Activated T-cell treated with anti-CD3 and anti-CD28 coated beads, Interleukin-2, amount 50 U/mL, for 48 hours (primary cell): ENCODE measurements around the gene MRPL55.

Experiments used
- DNase-seq, 2 experiments: peaks; one replicate each; pipeline ENCODE4 v3.0.0-alpha.2; 2020

Gene MRPL55

DNA sequence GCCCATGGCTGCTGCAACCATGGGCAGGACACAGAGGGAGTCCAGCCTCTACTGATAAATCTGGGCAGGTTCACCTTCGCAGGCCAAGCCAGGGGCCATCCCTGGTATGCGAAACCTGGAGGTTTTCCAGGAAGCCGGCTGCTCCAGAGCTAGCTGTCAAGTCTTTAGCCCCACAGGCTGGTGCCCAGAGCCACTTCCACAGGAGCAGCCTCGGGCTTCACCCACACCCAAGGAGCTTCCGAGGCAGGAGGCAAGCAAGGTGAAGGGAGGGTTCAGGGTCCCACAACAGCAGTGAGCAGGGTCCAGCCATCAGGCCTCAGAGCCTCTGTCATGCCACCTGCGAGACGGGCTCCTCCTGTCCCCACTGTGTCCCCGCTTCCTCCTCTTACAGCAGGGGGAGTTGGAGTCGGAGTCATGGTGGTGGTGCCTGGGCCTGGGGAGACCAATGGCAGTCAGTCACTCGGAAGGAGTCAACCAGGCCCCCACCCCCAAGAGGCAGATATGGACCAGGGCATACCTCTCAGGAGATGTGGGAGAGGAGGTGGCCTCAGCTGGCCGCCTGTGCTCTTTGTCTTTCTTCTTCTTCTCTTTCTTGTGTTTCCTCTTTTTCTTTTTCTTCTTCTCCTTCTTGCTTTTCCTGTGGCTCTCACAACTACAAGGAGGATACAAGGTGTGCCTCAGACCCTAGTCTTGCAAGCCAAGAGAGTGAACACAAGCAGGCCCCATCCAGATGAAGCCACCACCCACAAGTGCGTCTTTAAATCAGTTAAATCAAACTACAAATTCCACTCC is 8.1 kb downstream of the MRPL55 start:
- peak; percentile 32 to 40 for DNase-seq

DNA sequence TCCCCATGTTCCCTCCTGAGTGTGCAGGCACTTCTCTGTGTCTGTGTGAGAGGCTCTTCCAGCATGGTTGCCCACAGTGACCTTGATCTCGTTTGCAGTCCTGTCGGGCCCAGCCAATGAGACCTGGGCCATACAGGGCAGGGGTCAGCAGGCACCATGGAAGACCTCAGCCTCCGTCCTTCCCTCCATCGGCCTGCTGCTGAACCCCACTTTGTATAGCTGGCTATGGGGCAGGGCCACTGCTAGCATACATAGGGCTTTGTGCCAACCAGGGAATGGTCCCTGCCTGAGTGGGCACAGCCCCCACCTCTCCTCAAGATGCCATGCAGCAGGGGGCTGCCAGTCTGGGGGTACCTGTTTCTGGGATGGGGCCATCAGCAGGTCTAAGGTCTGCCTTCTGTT is 9.8 kb downstream of the MRPL55 start:
- DNase-seq, result peak; percentile 19

DNA sequence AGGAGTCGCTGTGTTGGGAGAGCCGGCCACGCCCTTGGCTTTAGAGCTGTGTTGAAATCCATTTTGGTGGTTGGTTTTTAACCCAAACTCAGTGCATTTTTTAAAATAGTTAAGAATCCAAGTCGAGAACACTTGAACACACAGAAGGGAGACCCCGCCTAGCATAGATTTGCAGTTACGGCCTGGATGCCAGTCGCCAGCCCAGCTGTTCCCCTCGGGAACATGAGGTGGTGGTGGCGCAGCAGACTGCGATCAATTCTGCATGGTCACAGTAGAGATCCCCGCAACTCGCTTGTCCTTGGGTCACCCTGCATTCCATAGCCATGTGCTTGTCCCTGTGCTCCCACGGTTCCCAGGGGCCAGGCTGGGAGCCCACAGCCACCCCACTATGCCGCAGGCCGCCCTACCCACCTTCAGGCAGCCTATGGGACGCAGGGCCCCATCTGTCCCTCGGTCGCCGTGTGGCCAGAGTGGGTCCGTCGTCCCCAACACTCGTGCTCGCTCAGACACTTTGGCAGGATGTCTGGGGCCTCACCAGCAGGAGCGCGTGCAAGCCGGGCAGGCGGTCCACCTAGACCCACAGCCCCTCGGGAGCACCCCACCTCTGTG is 10.7 kb downstream of the MRPL55 start:
- peak in 1 of 2 experiments; percentile 17 for DNase-seq

DNA sequence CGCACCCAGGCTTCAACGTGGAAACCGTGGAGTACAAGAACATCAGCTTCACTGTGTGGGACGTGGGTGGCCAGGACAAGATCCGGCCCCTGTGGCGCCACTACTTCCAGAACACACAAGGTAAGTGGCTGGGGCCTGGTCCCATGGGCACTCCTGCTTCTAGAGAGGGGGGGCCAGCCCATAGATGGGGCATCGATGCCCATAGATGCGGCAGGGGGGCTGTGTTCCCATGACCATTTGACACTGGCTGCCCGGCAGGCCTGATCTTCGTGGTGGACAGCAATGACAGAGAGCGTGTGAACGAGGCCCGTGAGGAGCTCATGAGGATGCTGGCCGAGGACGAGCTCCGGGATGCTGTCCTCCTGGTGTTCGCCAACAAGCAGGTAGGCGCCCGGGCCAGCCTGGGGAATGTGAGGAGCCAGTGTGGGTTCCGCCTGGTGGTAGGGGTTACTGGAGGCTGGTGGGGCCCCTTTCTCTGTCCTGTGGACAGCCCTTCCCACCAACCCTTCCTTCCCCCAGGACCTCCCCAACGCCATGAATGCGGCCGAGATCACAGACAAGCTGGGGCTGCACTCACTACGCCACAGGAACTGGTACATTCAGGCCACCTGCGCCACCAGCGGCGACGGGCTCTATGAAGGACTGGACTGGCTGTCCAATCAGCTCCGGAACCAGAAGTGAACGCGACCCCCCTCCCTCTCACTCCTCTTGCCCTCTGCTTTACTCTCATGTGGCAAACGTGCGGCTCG is 11.6 kb downstream of the MRPL55 start:
- peak; percentile 16 to 17 for DNase-seq

DNA sequence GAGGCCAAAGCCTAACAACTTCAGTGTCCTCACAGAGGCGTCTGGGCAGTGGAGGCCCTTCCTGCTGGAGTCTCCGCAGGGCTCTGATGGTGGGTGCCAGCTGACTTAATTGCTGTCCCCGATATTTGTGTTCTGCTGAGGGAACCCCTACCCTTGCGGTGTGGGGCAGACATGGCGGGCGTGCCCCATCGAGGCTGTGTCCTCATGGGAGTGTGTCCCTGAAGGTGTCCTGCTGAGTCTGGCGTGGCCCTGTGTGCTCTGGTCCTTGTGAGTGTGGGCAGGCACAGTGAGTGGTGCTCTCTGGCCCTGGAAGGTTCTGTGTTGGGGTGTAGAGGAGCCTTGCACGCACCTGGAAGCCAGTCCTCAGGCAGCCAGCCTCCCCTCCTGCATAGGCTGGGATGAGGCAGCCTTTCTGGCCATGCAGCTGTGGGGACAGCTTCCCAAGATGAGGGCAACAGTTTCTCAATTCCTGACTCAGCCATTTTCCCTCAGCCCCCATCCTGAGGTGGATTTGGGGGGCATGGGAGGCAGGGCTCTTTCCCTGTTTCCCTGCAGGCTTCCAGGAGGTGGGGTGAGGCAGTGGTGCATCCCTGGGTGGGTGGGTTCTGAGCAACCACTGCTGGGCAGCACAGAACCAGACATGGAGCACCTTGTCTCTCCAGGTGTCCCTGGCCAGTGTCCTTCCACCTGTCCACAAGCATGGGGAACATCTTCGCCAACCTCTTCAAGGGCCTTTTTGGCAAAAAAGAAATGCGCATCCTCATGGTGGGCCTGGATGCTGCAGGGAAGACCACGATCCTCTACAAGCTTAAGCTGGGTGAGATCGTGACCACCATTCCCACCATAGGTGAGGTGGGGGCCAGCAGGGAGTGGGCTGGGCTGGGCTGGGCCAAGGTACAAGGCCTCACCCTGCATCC is 12.4 kb downstream of the MRPL55 start:
- DNase-seq, result peak; percentile 15

DNA sequence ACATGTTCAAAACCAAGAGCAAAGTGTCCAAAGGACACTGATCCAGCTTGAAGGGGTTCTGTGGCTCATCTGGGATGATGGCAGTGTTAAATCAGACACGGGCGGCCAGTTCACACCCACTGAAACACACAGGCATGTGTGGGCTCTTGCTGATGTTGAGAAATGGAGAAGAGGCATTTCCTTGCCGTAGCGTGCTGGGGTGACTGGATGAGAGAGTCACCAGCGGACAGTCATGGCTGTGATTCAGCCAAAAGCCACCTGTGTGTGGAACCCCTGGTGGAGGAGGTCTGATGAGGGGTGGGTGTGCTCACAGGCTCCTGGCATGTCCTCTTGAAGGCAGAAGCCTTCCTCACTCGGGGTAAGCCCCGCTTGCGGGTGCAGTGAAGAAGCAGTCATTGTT is 13.2 kb downstream of the MRPL55 start:
- DNase-seq, result peak; percentile 15 to 16

DNA sequence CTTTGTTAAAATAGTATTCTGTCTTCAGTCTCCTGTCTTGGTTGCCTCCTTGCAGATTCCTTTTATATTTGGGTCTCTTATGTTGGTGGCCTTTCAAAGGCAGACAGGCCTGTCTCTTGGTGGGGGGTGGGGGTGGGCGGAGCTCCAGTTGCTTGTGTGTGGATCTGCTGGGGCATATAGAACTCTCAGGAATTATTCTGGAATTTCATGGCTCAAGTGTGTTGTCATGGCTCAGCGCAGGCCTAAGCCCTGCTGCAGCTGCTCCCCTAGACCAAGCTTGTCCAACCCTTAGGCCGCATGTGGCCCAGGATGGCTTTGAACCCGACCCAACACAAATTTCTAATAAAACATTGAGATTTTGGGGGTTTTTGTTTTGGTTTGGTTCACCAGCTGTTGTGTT is 13.9 kb downstream of the MRPL55 start:
- DNase-seq, result peak in 1 of 2 experiments; percentile 11

DNA sequence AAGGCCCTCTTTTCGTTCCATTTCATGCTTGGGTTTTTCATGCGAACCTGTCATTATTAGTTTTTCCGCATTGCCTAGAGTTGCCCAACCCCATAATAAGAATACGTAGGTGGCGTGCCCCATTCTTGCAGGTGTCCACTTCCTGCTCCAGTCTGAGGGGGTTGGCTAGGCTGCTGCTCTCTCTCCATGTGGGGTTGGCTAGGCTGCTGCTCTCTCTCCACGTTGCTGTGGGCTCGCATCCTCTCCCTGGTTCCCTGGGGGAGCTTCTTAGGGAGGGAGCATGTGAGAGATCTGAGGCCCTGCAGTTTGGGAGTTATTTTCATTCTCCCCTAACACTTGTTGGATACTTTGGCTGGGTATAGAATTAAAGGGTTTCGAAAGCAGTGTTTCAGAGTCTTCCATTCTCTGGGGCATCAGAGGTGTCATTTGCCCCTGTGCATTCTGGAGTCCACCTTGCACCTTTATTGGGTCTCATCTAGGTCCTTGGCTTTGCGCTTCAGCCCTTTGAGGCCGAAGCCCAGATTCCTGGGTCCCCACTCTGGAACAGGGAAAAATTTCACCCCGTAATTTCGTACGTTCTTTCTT is 14.6 kb downstream of the MRPL55 start:
- DNase-seq, result peak; percentile 16 to 17

DNA sequence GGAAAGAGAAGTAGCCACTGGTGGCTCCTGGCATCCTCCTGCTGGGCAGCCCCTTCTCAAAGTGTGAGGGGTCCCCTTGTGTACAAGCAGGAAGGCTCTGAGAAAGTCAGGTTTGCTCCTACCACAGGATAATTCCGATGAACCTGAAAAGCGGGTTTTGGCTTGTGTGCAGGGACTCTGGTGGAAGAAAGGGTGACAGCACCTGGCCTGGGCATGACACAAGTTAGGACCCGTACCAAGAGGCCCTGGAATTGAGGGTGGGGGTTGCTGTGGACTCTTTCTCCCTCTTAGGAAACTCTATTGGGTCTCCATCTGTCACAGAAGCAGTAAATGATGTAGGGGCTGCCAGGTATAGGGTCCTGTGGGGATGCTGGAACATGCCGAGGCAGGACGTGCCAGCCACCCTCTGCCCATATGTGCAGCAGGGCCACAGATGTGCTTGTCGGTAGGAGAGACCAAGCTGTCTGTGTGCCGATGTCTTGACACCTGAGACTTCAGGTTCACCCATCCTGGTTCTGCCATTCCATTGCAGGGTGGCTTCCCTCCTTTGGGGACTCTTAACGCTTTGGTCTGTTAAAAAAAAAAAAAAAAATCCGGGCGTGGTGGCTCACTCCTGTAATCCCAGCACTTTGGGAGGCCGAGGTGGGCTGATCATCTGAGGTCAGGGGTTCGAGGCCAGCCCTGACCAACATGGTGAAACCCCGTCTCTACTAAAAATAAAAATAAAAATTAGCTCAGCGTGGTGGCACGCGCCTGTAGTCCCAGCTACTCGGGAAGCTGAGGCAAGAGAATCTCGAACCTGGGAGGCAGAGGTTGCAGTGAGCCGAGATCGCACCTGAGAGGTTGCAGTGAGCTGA is 15.8 kb downstream of the MRPL55 start:
- peak in 1 of 2 experiments; percentile 14 for DNase-seq

DNA sequence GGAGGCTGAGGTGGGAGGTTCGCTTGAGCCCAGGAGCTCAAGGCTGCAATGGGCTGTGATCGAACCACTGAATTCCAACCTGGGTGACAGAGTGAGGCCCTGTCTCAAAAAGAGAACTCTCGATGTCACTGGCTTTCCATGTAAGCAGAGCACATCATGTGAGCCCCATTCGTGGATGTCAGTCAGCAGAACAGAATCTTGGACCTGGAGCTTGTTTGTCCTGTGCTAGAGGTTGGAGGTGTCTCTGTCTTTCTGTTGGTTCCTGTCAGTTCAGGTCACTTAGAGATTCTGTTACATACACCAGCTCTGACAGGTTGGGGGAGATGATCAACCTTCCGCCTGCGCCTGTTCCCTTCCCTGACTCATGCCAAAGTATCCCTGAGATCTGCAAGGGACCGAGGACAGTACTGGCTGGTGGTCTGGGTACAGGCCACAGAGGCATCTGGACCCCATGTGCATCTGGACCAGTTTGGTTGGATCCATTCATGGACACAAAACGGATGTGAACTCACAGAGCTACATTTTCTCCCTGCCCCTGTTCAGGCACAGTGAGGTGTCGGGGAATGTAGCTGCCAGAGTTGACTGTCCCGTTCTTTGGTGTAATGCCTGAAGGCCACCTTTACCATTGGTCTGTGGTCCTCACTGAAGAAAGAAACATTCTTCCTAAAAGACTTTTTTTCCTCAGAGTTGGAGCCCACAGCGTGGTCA is 16.6 kb downstream of the MRPL55 start:
- DNase-seq, result peak; percentile 16 to 19

DNA sequence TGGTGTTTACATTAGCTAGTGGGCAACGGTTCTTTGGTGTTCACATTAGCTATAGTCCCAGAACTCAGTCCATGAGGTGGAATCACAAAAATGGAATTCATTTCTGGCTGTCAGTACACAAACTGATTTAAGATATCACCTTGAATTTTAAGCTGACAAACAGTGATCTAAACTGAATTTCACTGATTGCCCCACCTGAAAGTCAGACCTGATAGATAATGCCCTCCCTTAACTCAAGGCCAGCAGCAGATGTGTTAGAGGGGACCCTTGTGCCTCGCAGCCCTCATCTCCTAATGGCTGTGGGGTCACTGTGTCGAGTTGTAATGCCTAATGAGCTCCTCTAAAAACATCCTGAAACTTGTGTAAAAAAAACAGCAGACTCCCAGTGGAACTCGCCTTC is 18.0 kb downstream of the MRPL55 start:
- DNase-seq, result no peak

DNA sequence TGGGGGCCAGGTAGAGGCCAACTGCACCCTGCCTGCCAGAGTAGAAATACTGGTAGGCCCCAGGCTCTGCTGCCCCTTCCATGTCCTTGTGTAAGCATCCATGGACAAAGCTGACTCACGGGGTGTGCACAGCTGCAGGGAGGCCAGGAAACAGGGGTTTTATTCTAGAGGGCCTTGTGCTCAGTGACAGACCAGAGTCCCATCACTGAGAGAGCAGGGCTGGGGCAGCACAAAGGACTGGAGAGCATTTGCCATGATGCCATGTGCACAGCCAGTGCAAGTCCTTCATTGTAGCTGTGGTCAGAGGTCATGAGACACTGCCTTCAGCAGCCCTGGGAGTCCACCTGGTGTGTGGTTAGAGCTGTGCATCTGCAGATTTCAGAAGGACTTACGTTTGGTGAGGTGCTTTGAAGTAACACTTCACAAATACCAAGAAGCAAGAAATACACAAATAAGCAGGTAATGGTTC is 18.5 kb downstream of the MRPL55 start:
- DNase-seq, result peak in 1 of 2 experiments; percentile 23

DNA sequence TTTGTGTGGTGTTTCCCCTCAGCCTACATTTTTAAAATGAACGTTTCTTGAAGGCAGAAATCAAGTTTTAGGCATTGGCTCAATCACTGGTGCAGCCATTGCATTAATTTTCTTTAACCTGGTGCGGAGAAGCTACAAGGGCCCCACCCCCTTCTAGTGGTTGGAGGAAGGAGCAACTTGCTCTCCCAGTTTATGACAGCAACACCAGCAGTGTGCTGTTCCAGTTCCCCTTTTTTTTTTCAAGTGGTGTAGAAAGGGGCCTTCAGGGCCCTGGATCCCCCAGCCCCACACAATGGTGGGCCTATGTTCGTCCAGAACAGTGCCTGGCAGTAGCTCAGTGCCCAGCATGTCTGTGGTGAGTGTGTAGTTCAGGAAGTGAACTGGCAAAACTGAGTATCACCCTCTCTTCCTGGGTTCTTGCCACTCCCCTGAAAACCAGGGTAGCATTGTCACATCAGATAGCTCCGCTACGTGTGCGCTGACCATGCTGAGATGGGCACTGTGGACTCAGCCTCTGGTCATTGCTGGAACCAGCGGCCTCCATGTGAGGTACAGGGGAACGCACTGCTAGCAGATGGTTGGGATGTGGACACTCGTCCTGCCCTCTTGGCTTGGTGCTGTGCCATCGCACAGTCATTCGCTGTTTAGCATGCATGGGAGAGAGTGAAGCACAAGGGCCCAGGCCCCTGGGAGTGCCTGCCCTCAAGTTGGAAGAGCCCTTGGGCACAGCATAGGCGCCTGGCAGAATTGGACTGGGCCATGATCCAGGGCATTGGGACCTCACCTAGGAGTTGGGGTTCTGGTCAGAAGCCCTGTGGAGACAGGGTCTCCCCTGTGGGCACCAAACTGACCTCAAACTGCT is 19.3 kb downstream of the MRPL55 start:
- no peak for DNase-seq

DNA sequence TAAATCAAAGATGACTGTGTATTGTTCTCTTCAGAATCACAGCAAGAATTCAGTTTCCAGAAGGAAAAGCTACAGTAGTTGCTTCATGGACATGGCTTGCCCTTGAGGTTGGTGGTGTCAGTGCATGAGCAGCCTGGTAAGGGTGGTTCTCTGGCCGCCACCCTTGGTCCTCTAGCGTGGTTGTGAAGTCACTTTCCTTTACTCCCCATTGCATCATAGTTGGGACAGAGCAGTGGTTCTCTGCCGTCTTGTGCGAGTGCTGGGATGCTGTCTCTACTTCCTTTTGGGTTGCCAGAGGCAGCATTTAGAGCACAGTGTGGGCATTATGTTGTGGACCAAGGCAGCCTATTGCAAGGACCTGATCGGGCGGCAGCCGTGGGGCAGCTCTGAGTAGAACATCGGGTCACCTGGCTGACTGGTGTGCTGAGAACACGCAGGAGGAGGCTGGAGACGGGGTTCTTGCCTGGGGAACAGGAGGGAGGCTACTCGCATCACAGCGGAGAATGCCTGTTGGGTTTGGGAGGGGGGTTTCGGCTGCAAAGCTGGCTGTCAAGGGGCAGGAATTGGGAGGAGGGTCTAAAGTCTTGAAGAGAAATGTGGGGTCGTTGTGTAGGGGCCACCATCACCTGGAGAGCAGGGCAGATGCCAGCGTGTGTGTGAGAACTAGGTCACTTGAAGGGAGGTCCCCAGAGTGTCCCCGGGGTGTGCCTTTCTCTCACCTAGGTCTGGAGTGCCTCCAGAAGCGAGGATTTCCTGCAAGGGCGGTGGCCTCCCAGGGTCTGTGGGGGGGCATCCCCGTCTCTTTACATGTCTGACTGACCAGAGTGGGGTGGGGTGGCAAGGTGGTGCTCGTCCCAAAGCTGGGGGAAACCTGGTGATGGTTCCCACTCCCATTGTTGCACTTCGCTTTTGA is 20.3 kb downstream of the MRPL55 start:
- no peak for DNase-seq

DNA sequence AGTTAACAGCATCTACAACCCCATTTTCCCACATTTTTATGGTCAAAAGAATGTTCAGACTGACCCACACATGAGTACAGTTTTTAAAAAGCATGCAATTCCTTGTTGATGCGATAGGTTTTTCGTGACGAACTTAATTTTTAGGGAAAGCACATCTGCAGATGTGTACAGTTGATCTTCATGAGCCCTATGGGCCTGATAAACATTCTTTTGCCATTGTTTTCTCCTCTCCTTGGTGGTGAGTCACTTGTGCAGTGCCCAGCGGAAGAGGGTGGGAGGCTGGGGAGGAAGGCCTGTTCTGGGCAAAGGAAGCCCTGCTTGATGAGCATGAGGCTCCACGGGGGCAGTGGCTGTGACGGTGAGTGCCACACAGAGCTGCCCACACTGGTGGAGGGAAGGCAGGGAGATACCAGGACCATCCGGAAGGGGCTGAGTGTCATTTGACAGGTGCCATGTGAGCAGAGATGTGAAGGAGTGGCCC is 21.3 kb downstream of the MRPL55 start:
- peak; percentile 45 to 48 for DNase-seq

DNA sequence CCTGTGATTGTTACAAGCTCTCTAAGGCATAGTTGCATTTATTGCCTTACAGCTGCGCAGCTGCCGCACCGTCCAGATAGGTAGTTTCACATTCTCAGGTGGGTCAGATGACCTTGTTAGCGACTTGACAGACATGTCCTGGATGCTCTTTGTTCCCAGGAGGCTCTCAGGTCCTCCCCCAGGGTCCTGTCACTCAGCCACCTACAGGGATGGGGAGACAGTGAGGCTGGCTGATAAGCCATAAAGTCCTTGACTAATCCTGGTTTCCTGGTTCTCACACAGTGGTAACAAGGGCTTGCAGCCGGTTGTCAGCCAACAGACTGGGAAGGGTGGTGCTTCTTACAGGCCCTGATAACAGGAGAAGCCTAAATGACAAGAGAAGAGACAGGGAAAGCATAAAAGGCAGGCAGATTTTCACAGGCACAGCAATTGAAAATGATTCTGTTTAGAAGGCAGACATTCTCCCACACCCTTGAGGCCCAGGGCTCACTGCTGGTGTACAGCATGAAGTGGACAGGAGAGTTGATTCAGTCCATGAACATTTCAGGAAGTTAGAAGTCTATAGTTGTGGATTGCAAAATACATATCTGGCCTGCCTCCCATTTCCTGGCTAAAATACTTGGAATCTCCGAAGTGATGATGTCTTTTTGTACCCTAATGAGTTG is 23.7 kb downstream of the MRPL55 start:
- DNase-seq, result no peak

DNA sequence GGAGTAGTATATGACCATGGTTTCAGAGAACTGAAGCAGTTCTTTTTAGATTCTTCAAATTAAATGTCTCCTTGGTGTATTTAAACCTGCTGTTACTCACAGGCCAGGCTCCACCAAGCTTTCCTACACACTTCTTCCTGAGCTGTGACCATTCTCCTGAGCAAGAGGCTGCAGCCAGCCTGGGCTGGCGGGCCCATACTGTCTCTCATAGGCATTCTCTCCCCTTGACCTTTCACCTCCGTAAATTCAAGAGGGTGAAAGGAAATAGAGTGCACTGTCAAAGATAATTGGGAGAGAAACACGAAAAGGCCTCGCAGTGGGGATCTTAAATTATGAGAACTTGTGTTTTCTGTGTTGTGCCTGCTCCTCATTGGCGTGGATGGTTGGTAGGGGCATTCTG is 24.3 kb downstream of the MRPL55 start:
- DNase-seq, result no peak

DNA sequence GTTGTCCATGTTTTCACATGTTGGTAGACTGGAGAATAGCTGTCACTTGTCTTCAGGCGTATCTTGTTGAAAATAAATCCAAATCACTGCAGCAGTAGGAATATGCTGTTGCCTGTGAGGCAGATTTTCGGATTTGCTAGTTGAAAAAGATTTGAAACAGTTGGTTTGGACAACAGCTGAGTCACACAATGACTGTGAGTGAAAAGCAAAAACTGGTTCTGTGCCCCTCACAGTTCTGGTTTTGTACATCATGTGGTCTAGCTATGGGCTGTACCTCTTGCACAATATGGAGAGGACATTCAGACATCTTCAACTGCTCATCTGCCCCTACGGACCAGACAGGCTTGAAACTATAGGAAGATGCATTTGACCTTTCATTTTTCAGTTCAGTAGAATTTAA is 24.8 kb downstream of the MRPL55 start:
- peak in 1 of 2 experiments; percentile 41 for DNase-seq
